ENCODE measurements around the gene LIPN. TPM values are rescaled to one million over a fixed set of nuclear protein-coding genes. Genes with fewer than 3 reads are reported as not detected.

The LIPN gene
- total and polyA plus RNA-seq, 12 donors = 0.11 to 0.46 (median 0.41) TPM; not detected in 9

DNA sequence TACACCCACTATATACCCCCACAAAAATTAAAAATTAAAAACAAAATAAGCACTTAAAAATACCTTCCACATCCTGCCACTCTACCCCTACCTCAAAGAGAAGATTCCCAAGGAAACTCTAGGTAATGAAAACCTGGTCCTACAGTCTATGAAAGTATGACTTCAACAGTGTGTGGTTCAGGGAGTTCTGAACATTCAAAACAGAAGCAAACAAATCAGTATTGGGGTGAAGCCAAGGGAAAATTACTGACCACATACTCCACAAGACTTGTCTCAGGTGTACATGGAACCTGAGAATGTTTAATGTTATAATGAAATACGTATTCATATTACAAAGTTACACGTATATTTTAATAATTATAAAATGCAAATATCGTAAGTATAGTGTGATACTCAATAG lies 22.4 kb downstream of the LIPN start:
- Histone ChIP-seq H3K4me3 (no peak overlapping the region), H3K27me3 (no peaks in the 10 kb centered on the region), H3K27ac (no peak overlapping the region), H3K9me3 (replicated peaks in 1 of 3) (no peaks in the 10 kb centered on the region), H3K36me3 (replicated peaks in 1 of 2) (no peaks in the 10 kb centered on the region), H3K4me1 (replicated peaks in 1 of 2) (no peaks in the 10 kb centered on the region)
- intact Hi-C loops (cut with DNase I) = no loop called here
- no peak for DNase-seq
- TF ChIP-seq POLR2A (IDR thresholded peaks at IDR 0.05) (no peak), CTCF (IDR thresholded peaks at IDR 0.05) (no peak)
- WGBS, 4 donors = 62 to 99% (median 85%) methylated on average over 3 of the region's 3 CpGs

GRCh38 chr10:88783724-88784123 lies 23.9 kb downstream of the LIPN start:
- no peaks in the 10 kb centered on the region for H3K4me1 ChIP-seq (replicated peaks in 1 of 2)
- no peak overlapping the region for H3K27ac ChIP-seq
- no peak for DNase-seq
- H3K9me3 ChIP-seq (replicated peaks in 1 of 3) = no peaks in the 10 kb centered on the region
- WGBS, 4 donors = 73 to 79% (median 74%) methylated on average over 3 of the region's 3 CpGs
- no peaks in the 10 kb centered on the region for H3K27me3 ChIP-seq
- no peak overlapping the region for H3K4me3 ChIP-seq
- no peaks in the 10 kb centered on the region for H3K36me3 ChIP-seq (replicated peaks in 1 of 2)
- intact Hi-C loops (cut with DNase I) = no loop called here
- no peak for TF ChIP-seq POLR2A (IDR thresholded peaks at IDR 0.05)
- TF ChIP-seq CTCF (IDR thresholded peaks at IDR 0.05) = no peak

- H3K4me1 ChIP-seq (replicated peaks in 1 of 2) = no peaks in the 10 kb centered on the region
- no peak overlapping the region for H3K27ac ChIP-seq
- no peak for DNase-seq
- H3K4me3 ChIP-seq = no peak overlapping the region
- intact Hi-C loops (cut with DNase I) = no loop called here
- no peaks in the 10 kb centered on the region for H3K27me3 ChIP-seq
- TF ChIP-seq CTCF (IDR thresholded peaks at IDR 0.05) (no peak), POLR2A (IDR thresholded peaks at IDR 0.05) (no peak)
- H3K36me3 ChIP-seq (replicated peaks in 1 of 2) = no peaks in the 10 kb centered on the region
- WGBS, 4 donors = 84 to 91% (median 88%) methylated on average over 10 of the region's 10 CpGs
- no peaks in the 10 kb centered on the region for H3K9me3 ChIP-seq (replicated peaks in 1 of 3)
Measured at GRCh38 chr10:88786032-88786770, 26.4 kb downstream of the LIPN start.

- H3K4me3 ChIP-seq = no peak overlapping the region
- intact Hi-C loops (cut with DNase I) = no loop called here
- H3K36me3 ChIP-seq (replicated peaks in 1 of 2) = no peaks in the 10 kb centered on the region
- no peaks in the 10 kb centered on the region for H3K9me3 ChIP-seq (replicated peaks in 1 of 3)
- no peaks in the 10 kb centered on the region for H3K4me1 ChIP-seq (replicated peaks in 1 of 2)
- 78 to 91% (median 86%) methylated on average over 5 of the region's 5 CpGs for WGBS, 4 donors
- no peak for TF ChIP-seq CTCF (IDR thresholded peaks at IDR 0.05)
- no peak for TF ChIP-seq POLR2A (IDR thresholded peaks at IDR 0.05)
- no peak for DNase-seq
- no peak overlapping the region for H3K27ac ChIP-seq
- H3K27me3 ChIP-seq = no peaks in the 10 kb centered on the region
Measured at GRCh38 chr10:88787463-88787862, 27.6 kb downstream of the LIPN start.

All from adrenal gland (tissue), 12 donors.